ENCODE measurements around the gene PCDH9. TPM values are rescaled to one million over a fixed set of nuclear protein-coding genes. Genes with fewer than 3 reads are reported as not detected.

PCDH9 gene
- total RNA-seq, 2 experiments from 2014 or later, result 0.20 to 0.23 TPM

DNA sequence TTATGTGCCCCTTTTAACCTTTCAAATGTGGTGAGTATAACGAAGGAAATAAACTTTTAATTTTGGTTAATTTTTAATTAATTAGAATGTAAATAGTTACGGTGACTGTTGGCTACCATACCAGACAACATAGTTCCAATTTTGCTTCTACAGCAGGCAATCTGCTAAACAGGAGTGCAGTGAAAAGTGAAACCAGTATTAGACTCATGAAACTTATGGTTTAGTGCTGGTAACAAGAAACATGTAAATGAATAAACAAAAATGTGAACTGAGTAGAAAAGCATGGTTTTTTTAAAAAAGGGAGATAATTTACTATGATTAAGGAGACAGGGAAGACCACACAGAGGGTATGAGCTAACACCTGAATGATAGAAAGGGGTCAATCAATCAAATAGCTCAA lies 478.4 kb downstream of the PCDH9 start:
- Mint-ChIP-seq H3K27ac (no peak overlapping the region), H3K27me3 (no peaks in the 10 kb centered on the region), H3K9me3 (peaks cover 3% of the 10 kb centered on the region), H3K36me3 (no peaks in the 10 kb centered on the region), H3K4me1 (peaks cover 2% of the 10 kb centered on the region), H3K4me3 (no peak overlapping the region)
- DNase-seq, result no peak

DNA sequence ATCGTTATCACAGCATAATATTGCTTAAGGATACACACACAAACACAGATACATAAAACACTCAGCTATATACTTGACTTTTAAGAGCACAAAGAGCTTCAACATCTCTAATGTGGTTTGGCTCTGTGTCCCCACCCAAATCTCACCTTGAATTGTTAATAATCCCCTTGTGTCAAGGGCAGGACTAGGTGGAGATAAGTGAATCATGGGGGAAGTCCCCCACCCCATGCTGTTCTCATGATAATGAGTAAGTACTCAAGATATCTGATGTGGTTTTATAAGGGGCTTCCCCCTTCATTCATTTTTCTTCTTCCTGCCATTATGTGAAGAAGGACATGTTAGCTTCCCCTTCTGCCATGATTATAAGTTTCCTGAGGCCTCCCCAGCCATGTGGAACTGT lies 481.4 kb downstream of the PCDH9 start:
- DNase-seq, result no peak
- Mint-ChIP-seq H3K9me3 (peaks cover 3% of the 10 kb centered on the region), H3K4me3 (no peak overlapping the region), H3K27ac (no peak overlapping the region), H3K36me3 (no peaks in the 10 kb centered on the region), H3K4me1 (peaks cover 2% of the 10 kb centered on the region), H3K27me3 (no peaks in the 10 kb centered on the region)

- H3K4me1 Mint-ChIP-seq, result peaks cover 2% of the 10 kb centered on the region
- H3K27me3 Mint-ChIP-seq, result no peaks in the 10 kb centered on the region
- DNase-seq, result no peak
- peaks cover 2% of the 10 kb centered on the region for H3K9me3 Mint-ChIP-seq
- no peaks in the 10 kb centered on the region for H3K36me3 Mint-ChIP-seq
- no peak overlapping the region for H3K27ac Mint-ChIP-seq
- no peak overlapping the region for H3K4me3 Mint-ChIP-seq
These were observed 484.8 kb downstream of the PCDH9 start for GRCh38 chr13:66745307-66745706.

DNA sequence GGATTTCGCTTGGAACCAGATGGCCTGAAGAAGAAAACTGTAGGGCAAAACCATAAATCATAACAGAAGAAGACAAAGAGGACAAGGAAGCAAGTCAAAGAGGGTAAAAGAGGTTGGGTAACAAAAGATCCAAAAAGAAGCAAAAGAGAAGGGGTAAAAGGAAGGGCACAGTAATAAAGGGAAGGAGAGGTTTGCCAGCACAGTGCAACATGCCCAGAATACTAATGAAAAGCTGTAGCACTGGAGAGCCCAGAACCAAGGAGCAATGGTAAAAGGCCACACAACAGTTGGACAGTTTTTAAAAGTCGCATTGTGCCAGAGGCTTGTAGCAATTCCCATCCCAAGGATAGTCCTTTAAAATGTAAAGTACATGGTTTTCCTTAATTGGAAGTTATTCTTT lies 506.6 kb downstream of the PCDH9 start:
- Mint-ChIP-seq H3K9me3 (no peaks in the 10 kb centered on the region), H3K36me3 (no peaks in the 10 kb centered on the region), H3K4me1 (no peaks in the 10 kb centered on the region), H3K27ac (no peak overlapping the region), H3K27me3 (no peaks in the 10 kb centered on the region), H3K4me3 (no peak overlapping the region)
- DNase-seq, result no peak

DNA sequence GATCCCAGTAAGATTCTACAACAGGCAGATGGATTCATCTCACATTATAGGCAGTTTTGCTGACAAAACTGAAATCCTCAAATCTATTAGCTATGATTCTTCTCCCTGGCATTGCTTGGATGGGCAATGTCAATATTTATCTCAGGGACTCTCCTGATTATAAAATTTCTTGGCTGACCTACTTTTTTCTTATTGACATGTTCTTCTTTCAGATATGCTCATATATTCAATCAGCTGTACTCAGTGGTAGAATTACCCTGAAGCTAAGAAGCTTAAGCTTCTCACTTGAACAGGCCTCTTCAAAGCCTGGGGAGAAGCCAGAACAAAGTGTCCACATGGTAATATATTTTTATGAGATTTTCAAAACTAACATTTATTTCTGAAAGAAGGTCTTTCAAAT lies 513.6 kb downstream of the PCDH9 start:
- Mint-ChIP-seq H3K27ac (no peak overlapping the region), H3K4me1 (no peaks in the 10 kb centered on the region), H3K36me3 (no peaks in the 10 kb centered on the region), H3K27me3 (no peaks in the 10 kb centered on the region), H3K4me3 (no peak overlapping the region), H3K9me3 (no peaks in the 10 kb centered on the region)
- DNase-seq, result no peak

DNA sequence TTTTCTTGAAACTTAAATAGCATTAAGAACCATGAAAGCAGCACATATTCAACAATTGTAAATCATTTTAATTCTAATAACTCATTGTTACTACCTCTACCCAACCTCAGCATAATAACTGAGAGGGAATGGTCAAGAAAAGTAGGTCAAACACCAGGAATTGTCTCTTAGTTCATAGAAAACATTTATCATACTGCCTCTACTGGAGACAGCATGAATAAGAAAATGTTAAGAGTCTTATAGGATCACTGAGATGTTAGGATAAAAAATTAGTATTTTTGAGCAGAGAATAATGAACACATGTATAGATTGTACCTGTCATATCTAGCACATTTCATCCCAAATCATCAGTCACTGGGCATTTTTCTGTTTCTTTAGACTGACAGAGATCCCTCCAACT lies 515.3 kb downstream of the PCDH9 start:
- no peaks in the 10 kb centered on the region for H3K27me3 Mint-ChIP-seq
- no peaks in the 10 kb centered on the region for H3K9me3 Mint-ChIP-seq
- H3K27ac Mint-ChIP-seq, result no peak overlapping the region
- no peaks in the 10 kb centered on the region for H3K36me3 Mint-ChIP-seq
- DNase-seq, result no peak
- no peaks in the 10 kb centered on the region for H3K4me1 Mint-ChIP-seq
- H3K4me3 Mint-ChIP-seq, result no peak overlapping the region

DNA sequence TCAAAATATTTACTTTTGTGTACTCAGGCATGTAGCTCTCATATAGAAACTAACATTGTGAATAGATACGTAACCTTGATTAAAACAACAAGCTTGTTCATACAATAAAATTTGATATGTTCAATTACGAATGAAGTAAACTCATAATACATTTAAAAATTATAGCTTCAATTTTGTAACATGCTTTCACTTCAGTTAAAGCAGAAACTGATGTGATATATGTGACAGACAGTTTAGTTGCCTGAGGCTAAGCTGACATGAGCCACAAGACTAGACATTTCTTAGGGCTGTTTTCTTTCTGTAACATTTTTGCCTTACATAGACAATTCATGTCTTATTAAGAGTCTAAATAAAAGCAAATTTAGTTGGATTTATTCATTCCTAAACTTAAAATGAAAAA lies 526.0 kb downstream of the PCDH9 start:
- no peaks in the 10 kb centered on the region for H3K9me3 Mint-ChIP-seq
- no peaks in the 10 kb centered on the region for H3K4me1 Mint-ChIP-seq
- DNase-seq, result no peak
- H3K36me3 Mint-ChIP-seq, result no peaks in the 10 kb centered on the region
- H3K27me3 Mint-ChIP-seq, result no peaks in the 10 kb centered on the region
- H3K27ac Mint-ChIP-seq, result no peak overlapping the region
- H3K4me3 Mint-ChIP-seq, result no peak overlapping the region

DNA sequence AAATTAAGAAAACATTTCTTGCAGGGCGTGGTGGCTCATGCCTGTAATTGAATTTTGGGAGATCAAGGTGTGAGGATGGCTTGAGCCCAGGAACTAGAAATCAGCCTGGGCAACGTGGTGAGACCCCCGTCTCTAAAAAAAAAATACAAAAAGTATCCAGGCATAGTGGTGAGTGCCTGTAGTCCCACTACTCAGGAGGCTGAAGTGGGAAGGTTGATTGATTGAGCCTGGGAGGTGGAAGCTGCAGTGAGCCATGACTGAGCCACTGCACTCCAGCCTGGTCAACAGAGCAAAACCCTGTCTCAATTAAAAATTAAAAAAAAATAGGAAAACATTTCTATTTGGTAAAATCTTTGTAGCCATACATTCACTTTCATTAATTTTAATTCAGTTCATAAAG lies 526.5 kb downstream of the PCDH9 start:
- Mint-ChIP-seq H3K27me3 (no peaks in the 10 kb centered on the region), H3K4me1 (no peaks in the 10 kb centered on the region), H3K9me3 (no peaks in the 10 kb centered on the region), H3K27ac (no peak overlapping the region), H3K4me3 (no peak overlapping the region), H3K36me3 (no peaks in the 10 kb centered on the region)
- DNase-seq, result no peak

DNA sequence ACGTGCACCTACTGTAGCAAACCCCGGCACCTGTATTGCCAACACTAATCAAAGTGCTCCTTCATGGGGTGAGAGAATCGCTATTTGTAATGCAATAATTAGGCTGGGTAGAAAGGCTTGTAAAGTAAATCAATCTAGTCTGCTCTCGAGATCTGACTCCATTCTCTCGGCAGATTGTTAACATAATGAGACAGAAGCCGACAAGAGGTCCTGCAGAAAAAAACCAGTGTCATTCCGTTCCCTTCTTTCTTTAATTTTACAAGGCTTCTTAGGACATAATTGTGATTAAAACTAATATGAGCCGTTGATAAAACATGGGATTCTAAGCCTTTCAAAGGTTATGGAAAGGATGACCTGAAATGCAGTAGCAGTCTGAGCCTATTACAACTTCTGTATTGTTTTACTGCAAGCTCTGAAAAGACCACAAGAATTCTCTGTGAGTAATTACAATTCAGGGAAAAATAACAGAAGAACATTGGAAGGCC lies 530.0 kb downstream of the PCDH9 start:
- Mint-ChIP-seq H3K9me3 (no peaks in the 10 kb centered on the region), H3K4me1 (no peaks in the 10 kb centered on the region), H3K36me3 (no peaks in the 10 kb centered on the region), H3K4me3 (no peak overlapping the region), H3K27me3 (no peaks in the 10 kb centered on the region), H3K27ac (no peak overlapping the region)
- no peak for DNase-seq

GRCh38 chr13:66693656-66694055 lies 536.5 kb downstream of the PCDH9 start:
- Mint-ChIP-seq H3K36me3 (no peaks in the 10 kb centered on the region), H3K27ac (no peak overlapping the region), H3K4me1 (no peaks in the 10 kb centered on the region), H3K9me3 (no peaks in the 10 kb centered on the region), H3K4me3 (no peak overlapping the region), H3K27me3 (no peaks in the 10 kb centered on the region)
- no peak for DNase-seq

DNA sequence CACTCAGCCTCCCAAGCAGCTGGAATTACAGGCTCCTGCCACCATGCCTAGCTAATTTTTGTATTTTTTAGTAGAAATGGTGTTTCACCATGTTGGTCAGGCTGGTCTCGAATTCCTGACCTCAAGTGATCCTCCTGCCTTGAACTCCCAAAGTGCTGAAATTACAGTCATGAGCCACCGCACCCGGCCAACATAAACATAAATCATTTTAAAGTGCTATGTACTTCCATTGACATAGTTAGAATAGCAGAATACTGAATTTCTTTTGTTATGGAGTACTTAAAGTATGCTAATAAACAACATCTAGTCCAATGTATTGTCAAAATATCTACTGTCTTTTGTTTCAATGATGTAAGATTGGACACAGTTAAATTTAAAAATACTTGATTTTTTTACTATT lies 539.0 kb downstream of the PCDH9 start:
- H3K36me3 Mint-ChIP-seq, result no peaks in the 10 kb centered on the region
- H3K9me3 Mint-ChIP-seq, result no peaks in the 10 kb centered on the region
- no peak for DNase-seq
- H3K27me3 Mint-ChIP-seq, result no peaks in the 10 kb centered on the region
- no peaks in the 10 kb centered on the region for H3K4me1 Mint-ChIP-seq
- H3K4me3 Mint-ChIP-seq, result no peak overlapping the region
- no peak overlapping the region for H3K27ac Mint-ChIP-seq

- DNase-seq, result no peak
- no peaks in the 10 kb centered on the region for H3K9me3 Mint-ChIP-seq
- H3K4me3 Mint-ChIP-seq, result no peak overlapping the region
- no peak overlapping the region for H3K27ac Mint-ChIP-seq
- no peaks in the 10 kb centered on the region for H3K27me3 Mint-ChIP-seq
- H3K4me1 Mint-ChIP-seq, result no peaks in the 10 kb centered on the region
- H3K36me3 Mint-ChIP-seq, result no peaks in the 10 kb centered on the region
These were observed 540.5 kb downstream of the PCDH9 start for GRCh38 chr13:66689628-66690027.

GRCh38 chr13:66689037-66689619 lies 541.0 kb downstream of the PCDH9 start:
- H3K4me1 Mint-ChIP-seq, result no peaks in the 10 kb centered on the region
- DNase-seq, result no peak
- H3K27ac Mint-ChIP-seq, result no peak overlapping the region
- no peak overlapping the region for H3K4me3 Mint-ChIP-seq
- no peaks in the 10 kb centered on the region for H3K9me3 Mint-ChIP-seq
- H3K36me3 Mint-ChIP-seq, result no peaks in the 10 kb centered on the region
- no peaks in the 10 kb centered on the region for H3K27me3 Mint-ChIP-seq

DNA sequence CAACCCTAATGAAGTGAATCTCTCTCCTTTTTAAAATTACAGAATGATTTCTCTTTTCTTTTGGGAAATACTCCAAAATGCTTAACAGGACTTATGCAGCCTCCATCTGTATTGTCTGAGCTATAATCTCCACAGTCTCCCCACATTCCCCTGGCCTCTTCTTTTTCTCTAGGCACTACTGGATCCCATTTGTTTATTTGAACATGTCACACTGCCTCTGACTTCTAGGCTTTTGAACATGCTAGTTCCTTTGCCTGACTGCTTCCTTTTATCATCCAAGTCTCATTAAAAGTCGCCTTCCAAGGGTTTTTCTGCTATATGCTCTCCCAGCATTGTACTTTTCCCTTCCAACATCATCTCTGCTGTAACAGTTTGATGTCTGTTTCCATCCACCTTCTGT lies 548.7 kb downstream of the PCDH9 start:
- Mint-ChIP-seq H3K4me3 (no peak overlapping the region), H3K27ac (no peak overlapping the region), H3K27me3 (no peaks in the 10 kb centered on the region), H3K9me3 (no peaks in the 10 kb centered on the region), H3K36me3 (no peaks in the 10 kb centered on the region), H3K4me1 (no peaks in the 10 kb centered on the region)
- DNase-seq, result no peak

DNA sequence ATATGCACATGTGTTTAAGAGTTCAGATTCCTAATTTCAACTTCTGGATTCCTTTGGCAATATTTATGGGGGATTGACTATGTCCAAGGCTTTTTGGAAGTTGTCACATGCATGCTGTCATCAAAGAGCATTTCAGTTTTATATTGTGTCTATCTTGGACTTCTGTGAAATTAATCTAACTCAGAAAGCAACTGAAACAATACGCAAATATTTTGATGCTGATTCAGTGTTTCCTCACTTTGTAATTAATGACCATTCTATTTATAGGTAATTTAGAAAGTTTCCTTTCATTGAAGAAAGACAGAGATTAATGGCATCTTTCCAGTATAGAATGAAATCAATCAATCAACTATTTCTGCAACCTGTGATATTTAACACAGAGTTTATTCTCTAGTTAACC lies 550.1 kb downstream of the PCDH9 start:
- Mint-ChIP-seq H3K27me3 (no peaks in the 10 kb centered on the region), H3K36me3 (no peaks in the 10 kb centered on the region), H3K27ac (no peak overlapping the region), H3K4me1 (no peaks in the 10 kb centered on the region), H3K4me3 (no peak overlapping the region), H3K9me3 (no peaks in the 10 kb centered on the region)
- no peak for DNase-seq

DNA sequence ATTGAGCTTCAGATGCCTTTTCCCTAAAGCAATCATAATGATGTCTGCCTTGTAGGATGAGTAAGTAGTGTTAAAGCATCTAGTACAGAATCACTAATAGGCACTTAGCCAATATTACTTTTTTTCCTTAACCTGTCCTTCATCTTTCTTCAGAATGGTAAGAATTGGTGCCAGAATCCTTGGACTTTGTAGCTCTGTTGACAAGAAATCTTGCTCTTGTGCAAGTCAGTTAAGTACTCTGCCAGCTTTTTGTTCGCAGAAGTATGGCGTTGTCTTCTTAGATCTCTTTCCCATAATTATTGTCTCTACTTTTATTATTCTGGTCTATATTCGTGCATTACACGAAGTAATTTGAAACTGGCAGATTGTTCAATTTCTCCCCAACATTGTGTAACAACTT lies 554.5 kb downstream of the PCDH9 start:
- Mint-ChIP-seq H3K4me3 (no peak overlapping the region), H3K27ac (no peak overlapping the region), H3K4me1 (no peaks in the 10 kb centered on the region), H3K36me3 (no peaks in the 10 kb centered on the region), H3K9me3 (peaks cover 3% of the 10 kb centered on the region), H3K27me3 (no peaks in the 10 kb centered on the region)
- no peak for DNase-seq

DNA sequence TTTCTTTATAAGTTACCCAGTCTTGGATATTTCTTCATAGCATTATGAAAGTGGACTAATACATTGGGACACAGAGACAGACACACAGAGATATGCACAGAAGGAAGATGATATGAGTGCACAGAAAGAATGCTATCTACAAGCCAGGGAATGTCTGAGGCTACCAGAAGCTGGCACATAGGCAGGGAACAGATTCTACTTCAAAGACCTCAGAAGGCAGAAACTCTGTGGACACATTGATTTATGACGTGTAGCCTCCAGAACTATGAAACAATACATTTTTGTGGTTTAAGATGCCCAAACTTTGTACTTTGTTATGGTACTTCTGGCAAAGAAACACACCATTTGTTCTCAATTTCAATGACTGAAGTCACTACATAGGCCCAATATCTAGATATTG lies 556.7 kb downstream of the PCDH9 start:
- DNase-seq, result no peak
- Mint-ChIP-seq H3K36me3 (no peaks in the 10 kb centered on the region), H3K9me3 (peaks cover 3% of the 10 kb centered on the region), H3K4me3 (no peak overlapping the region), H3K4me1 (no peaks in the 10 kb centered on the region), H3K27ac (no peak overlapping the region), H3K27me3 (no peaks in the 10 kb centered on the region)

All from activated naive CD8-positive, alpha-beta T cell treated with anti-CD3 and anti-CD28 coated beads for 36 hours (primary cell).